ENCODE results near the gene JAG1.
"Not testable (repeated sequence)": the region's sequence is repeated elsewhere in the genome, so short reads cannot be mapped to it uniquely, and the experiment has no call there.

The JAG1 gene

GRCh38 chr20:10635476-10636208, 38.2 kb downstream of the JAG1 start:
- DNase-seq, result no peak

- DNase-seq, result no peak
These were observed 39.0 kb downstream of the JAG1 start for GRCh38 chr20:10634683-10635411.

- DNase-seq, result no peak
These were observed 39.6 kb downstream of the JAG1 start for GRCh38 chr20:10634211-10634610.

GRCh38 chr20:10633718-10634117, 40.1 kb downstream of the JAG1 start:
- no peak for DNase-seq

GRCh38 chr20:10632721-10633509, 40.9 kb downstream of the JAG1 start:
- DNase-seq, result no peak

- DNase-seq, result no peak
These were observed 42.7 kb downstream of the JAG1 start for GRCh38 chr20:10631126-10631525.

GRCh38 chr20:10629946-10630650, 43.7 kb downstream of the JAG1 start:
- DNase-seq, result no peak

GRCh38 chr20:10626896-10627295, 46.9 kb downstream of the JAG1 start:
- no peak for DNase-seq

GRCh38 chr20:10625641-10626040, 48.2 kb downstream of the JAG1 start:
- no peak for DNase-seq

GRCh38 chr20:10622657-10623418, 51.0 kb downstream of the JAG1 start:
- DNase-seq, result no peak

- no peak for DNase-seq
These were observed 52.6 kb downstream of the JAG1 start for GRCh38 chr20:10621149-10621548.

GRCh38 chr20:10619427-10619826, 54.4 kb downstream of the JAG1 start:
- no peak for DNase-seq

- DNase-seq, result no peak
These were observed 55.1 kb downstream of the JAG1 start for GRCh38 chr20:10618611-10619245.

GRCh38 chr20:10617549-10618133, 56.2 kb downstream of the JAG1 start:
- not testable (repeated sequence) for DNase-seq

- DNase-seq, result no peak
These were observed 57.6 kb downstream of the JAG1 start for GRCh38 chr20:10616212-10616611.

GRCh38 chr20:10613911-10614310, 59.9 kb downstream of the JAG1 start:
- no peak for DNase-seq

- DNase-seq, result not testable (repeated sequence)
These were observed 60.4 kb downstream of the JAG1 start for GRCh38 chr20:10613426-10613825.

- DNase-seq, result no peak
These were observed 62.4 kb downstream of the JAG1 start for GRCh38 chr20:10611357-10611756.

- no peak for DNase-seq
These were observed 63.5 kb downstream of the JAG1 start for GRCh38 chr20:10610251-10610650.

GRCh38 chr20:10609770-10610169, 64.0 kb downstream of the JAG1 start:
- no peak for DNase-seq

GRCh38 chr20:10609276-10609675, 64.5 kb downstream of the JAG1 start:
- DNase-seq, result no peak

All from CD4-positive, alpha-beta T cell treated with Interleukin-6 for 4 hours (primary cell).